ENCODE data around the gene TNFRSF13B.

DNA sequence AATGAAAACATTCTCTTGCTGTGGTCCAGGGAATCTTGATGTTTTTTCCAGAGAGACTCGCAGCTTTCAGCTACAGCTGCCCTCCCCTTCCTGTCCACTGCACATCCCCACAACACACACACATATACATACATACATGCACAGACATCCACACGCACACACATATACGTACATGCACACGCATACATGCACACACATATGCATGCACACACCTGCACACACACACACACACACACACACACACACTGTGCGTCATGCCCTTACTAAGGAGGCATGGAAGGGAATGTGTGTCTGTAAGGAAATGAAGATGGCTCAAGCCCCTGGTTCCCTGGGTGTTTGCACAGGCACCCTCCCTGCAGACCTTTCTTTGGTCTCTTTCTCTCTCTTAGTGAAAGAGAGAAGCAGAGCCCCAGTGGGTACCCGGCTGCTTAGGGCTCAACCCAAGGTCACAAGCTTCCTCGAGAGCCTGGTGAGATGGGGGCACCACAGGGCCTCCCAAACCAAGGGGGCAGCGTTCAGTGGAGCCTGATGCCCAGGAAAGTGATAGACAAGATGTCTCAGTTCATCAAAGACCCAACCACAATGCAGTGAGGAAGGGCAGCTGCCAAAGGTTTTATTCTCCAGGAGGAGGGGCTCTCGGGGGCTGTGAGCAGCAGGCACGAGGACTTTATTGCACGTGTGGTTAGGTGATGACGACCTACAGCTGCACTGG lies 33.3 kb downstream of the TNFRSF13B start:
- TF ChIP-seq, protein P1, sequence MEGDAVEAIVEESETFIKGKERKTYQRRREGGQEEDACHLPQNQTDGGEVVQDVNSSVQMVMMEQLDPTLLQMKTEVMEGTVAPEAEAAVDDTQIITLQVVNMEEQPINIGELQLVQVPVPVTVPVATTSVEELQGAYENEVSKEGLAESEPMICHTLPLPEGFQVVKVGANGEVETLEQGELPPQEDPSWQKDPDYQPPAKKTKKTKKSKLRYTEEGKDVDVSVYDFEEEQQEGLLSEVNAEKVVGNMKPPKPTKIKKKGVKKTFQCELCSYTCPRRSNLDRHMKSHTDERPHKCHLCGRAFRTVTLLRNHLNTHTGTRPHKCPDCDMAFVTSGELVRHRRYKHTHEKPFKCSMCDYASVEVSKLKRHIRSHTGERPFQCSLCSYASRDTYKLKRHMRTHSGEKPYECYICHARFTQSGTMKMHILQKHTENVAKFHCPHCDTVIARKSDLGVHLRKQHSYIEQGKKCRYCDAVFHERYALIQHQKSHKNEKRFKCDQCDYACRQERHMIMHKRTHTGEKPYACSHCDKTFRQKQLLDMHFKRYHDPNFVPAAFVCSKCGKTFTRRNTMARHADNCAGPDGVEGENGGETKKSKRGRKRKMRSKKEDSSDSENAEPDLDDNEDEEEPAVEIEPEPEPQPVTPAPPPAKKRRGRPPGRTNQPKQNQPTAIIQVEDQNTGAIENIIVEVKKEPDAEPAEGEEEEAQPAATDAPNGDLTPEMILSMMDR (IDR thresholded peaks at IDR 0.05) = no peak
- TF ChIP-seq POLR2A (IDR thresholded peaks at IDR 0.05) (no peak), EP300 (IDR thresholded peaks at IDR 0.05) (no peak), POLR2AphosphoS5 (IDR thresholded peaks at IDR 0.05) (no peak)
